MM.1S (cell line): Measurements from ENCODE around the gene TP53BP2.

ENCODE experiments used
- DNase-seq: peaks from one replicate; pipeline ENCODE4 v3.0.0-alpha.2; 2015
- H2AFZ ChIP-seq: fragments of 300-600 bp; sonication (generic); 2 replicates; pipeline ENCODE4 v1.6.0; 2016; ENCODE audit warnings: antibody characterized with exemption, low read length
- H3F3A ChIP-seq: fragments of 300-600 bp; sonication (generic); 2 replicates; pipeline ENCODE4 v1.6.1; 2016; ENCODE audit warnings: mild to moderate bottlenecking, antibody characterized with exemption, low read length, moderate library complexity, mixed read lengths; ENCODE audit not compliant: insufficient read depth
- H3K27ac ChIP-seq: fragments of 300-600 bp; sonication (generic); 2 replicates; pipeline ENCODE4 v1.5.1; 2016; ENCODE audit warnings: mild to moderate bottlenecking, low read length
- H3K27me3 ChIP-seq: fragments of 300-600 bp; sonication (generic); replicated peaks from 2 replicates; pipeline ENCODE4 v1.6.0; 2016; ENCODE audit warnings: low read length; ENCODE audit not compliant: insufficient read depth
- H3K36me3 ChIP-seq: fragments of 300-600 bp; sonication (generic); replicated peaks from 2 replicates; pipeline ENCODE4 v1.6.1; 2016; ENCODE audit warnings: mild to moderate bottlenecking, low read length, mixed read lengths; ENCODE audit not compliant: insufficient read depth
- H3K4me1 ChIP-seq: fragments of 300-600 bp; sonication (generic); 2 replicates; pipeline ENCODE4 v1.6.1; 2016; ENCODE audit warnings: low read length, mixed read lengths
- H3K4me2 ChIP-seq: fragments of 300-600 bp; sonication (generic); 2 replicates; pipeline ENCODE4 v1.6.0; 2016; ENCODE audit warnings: low read depth, low read length
- H3K4me3 ChIP-seq: fragments of 300-600 bp; sonication (generic); 2 replicates; pipeline ENCODE4 v1.5.1; 2016; ENCODE audit warnings: low read length, mixed read lengths
- H3K79me2 ChIP-seq: fragments of 300-600 bp; sonication (generic); 2 replicates; pipeline ENCODE4 v1.6.1; 2016; ENCODE audit warnings: mixed run types, low read length, mixed read lengths
- H3K9ac ChIP-seq: fragments of 300-600 bp; sonication (generic); 2 replicates; pipeline ENCODE4 v1.6.1; 2016; ENCODE audit warnings: low read length, mixed read lengths
- H3K9me2 ChIP-seq: fragments of 300-600 bp; sonication (generic); replicated peaks from 2 replicates; pipeline ENCODE4 v1.6.1; 2016; ENCODE audit warnings: mild to moderate bottlenecking, low read length, mixed read lengths; ENCODE audit not compliant: insufficient read depth
- H3K9me3 ChIP-seq: fragments of 300-600 bp; sonication (generic); replicated peaks from 2 replicates; pipeline ENCODE4 v1.6.1; 2016; ENCODE audit warnings: mild to moderate bottlenecking, low read length, mixed read lengths; ENCODE audit not compliant: insufficient read depth
- H4K20me1 ChIP-seq: fragments of 300-600 bp; sonication (generic); 2 replicates; pipeline ENCODE4 v1.6.1; 2016; ENCODE audit warnings: mild to moderate bottlenecking, low read length, moderate library complexity, mixed read lengths; ENCODE audit not compliant: insufficient read depth
- EZH2 ChIP-seq: fragments of 300-600 bp; sonication (generic); optimal IDR thresholded peaks from 2 replicates; pipeline ENCODE3; 2017; ENCODE audit warnings: low read depth, mild to moderate bottlenecking, antibody characterized with exemption, low read length, mixed read lengths
- EZH2phosphoT487 ChIP-seq: fragments of 300-600 bp; sonication (generic); IDR thresholded peaks from 2 replicates; pipeline ENCODE4 v1.6.1; 2018; ENCODE audit warnings: antibody characterized with exemption, low read length
- TF ChIP-seq, protein P1 (sequence below): fragments of 300-600 bp; sonication (generic); IDR thresholded peaks from 2 replicates; pipeline ENCODE4 v1.5.1; 2016; ENCODE audit warnings: antibody characterized with exemption, low read length, mixed read lengths

Gene TP53BP2

DNA sequence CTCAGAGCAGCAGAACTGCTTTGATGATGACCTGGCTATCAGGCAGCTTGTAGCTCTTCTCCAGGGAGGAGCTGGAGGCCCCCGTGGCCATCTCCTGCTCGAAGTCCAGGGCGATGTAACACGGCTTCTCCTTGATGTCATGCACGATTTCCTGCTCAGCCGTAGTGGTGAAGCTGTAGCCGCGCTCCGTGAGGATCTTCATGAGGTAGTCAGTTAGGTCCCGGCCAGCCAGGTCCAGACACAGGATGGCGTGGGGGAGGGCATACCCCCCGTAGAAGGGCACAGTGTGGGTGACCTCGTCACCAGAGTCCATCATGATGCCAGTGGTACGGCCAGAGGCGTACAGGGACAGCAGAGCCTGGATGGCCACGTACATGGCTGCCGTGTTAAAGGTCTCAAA lies 18.3 kb upstream of the TP53BP2 start:
- Histone ChIP-seq H2AFZ (no peak overlapping the region), H3K79me2 (no peaks in the 10 kb centered on the region), H3K4me3 (no peak overlapping the region), H4K20me1 (no peaks in the 10 kb centered on the region), H3K4me2 (no peak overlapping the region), H3K4me1 (no peaks in the 10 kb centered on the region), H3F3A (no peaks in the 10 kb centered on the region), H3K9me2 (no peaks in the 10 kb centered on the region), H3K36me3 (no peaks in the 10 kb centered on the region), H3K27ac (no peak overlapping the region), H3K27me3 (no peaks in the 10 kb centered on the region), H3K9ac (no peak overlapping the region), H3K9me3 (no peaks in the 10 kb centered on the region)
- DNase-seq, result no peak
- no peak for TF ChIP-seq EZH2
- no peak for TF ChIP-seq EZH2phosphoT487
- TF ChIP-seq, protein P1, sequence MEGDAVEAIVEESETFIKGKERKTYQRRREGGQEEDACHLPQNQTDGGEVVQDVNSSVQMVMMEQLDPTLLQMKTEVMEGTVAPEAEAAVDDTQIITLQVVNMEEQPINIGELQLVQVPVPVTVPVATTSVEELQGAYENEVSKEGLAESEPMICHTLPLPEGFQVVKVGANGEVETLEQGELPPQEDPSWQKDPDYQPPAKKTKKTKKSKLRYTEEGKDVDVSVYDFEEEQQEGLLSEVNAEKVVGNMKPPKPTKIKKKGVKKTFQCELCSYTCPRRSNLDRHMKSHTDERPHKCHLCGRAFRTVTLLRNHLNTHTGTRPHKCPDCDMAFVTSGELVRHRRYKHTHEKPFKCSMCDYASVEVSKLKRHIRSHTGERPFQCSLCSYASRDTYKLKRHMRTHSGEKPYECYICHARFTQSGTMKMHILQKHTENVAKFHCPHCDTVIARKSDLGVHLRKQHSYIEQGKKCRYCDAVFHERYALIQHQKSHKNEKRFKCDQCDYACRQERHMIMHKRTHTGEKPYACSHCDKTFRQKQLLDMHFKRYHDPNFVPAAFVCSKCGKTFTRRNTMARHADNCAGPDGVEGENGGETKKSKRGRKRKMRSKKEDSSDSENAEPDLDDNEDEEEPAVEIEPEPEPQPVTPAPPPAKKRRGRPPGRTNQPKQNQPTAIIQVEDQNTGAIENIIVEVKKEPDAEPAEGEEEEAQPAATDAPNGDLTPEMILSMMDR, result no peak

DNA sequence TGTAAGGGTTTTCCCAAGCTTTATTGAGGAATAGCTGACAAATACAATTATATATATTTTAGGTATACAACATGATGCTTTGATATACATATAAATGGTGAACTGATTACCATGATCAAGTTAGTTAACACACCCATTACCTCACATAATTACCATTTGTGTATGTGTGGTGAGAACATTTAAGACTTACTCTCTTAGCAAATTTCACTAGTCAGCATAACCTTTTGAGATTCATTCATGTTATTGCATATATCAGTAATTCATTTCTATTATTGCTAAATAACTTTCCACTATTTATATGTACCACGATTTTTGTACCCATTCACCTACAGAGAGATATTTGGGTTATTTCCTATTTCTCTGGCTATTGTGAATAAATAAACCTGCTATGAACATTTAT lies 16.2 kb upstream of the TP53BP2 start:
- no peaks in the 10 kb centered on the region for H3K79me2 ChIP-seq
- no peaks in the 10 kb centered on the region for H3K27me3 ChIP-seq
- no peaks in the 10 kb centered on the region for H3K36me3 ChIP-seq
- H3K27ac ChIP-seq, result no peak overlapping the region
- H2AFZ ChIP-seq, result no peak overlapping the region
- H4K20me1 ChIP-seq, result no peaks in the 10 kb centered on the region
- H3K9ac ChIP-seq, result no peak overlapping the region
- DNase-seq, result no peak
- no peaks in the 10 kb centered on the region for H3K9me2 ChIP-seq
- no peak overlapping the region for H3K4me3 ChIP-seq
- H3K9me3 ChIP-seq, result no peaks in the 10 kb centered on the region
- TF ChIP-seq EZH2phosphoT487 (no peak), EZH2 (no peak)
- TF ChIP-seq, protein P1, result no peak
- H3K4me1 ChIP-seq, result no peaks in the 10 kb centered on the region
- H3F3A ChIP-seq, result no peaks in the 10 kb centered on the region
- H3K4me2 ChIP-seq, result no peak overlapping the region

DNA sequence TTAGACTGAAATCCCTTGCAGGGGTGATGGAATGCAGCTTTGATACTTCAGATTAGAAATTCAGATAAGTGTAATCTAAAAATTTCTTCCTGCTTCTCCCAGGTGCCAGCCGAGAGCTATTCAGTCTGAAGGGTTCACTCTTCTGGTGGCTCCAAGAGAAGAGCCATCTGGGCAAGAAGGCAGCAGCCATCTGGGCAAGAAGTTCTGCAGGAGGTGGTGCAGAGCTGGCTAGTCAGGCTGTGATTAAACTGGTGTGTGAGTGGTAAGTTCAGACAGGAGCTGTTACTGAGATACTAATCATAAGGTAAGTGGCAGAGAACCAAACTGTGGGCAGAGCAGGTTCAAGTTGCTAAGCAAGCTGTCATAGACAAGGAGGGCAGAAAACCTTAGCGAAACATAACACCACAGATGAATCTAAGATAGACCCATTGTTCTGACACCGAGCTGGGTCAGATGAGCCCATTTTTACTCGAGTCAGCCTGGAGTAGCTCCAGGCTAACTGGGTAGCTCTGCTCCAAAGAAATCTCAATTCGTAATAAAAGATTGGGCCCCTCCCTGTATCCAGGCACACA lies 14.4 kb upstream of the TP53BP2 start:
- Histone ChIP-seq H3K36me3 (no peaks in the 10 kb centered on the region), H3K4me2 (no peak overlapping the region), H3K27ac (no peak overlapping the region), H3K9ac (no peak overlapping the region), H3K9me2 (no peaks in the 10 kb centered on the region), H3K4me1 (peaks cover 8% of the 10 kb centered on the region; the same call in 1 of the 2 replicates), H2AFZ (no peak overlapping the region), H4K20me1 (no peaks in the 10 kb centered on the region), H3K4me3 (no peak overlapping the region), H3K79me2 (no peaks in the 10 kb centered on the region), H3K9me3 (no peaks in the 10 kb centered on the region), H3K27me3 (no peaks in the 10 kb centered on the region), H3F3A (peaks cover 4% of the 10 kb centered on the region; the same call in 1 of the 2 replicates)
- DNase-seq, result no peak
- TF ChIP-seq, protein P1, result no peak
- TF ChIP-seq EZH2phosphoT487, result no peak
- TF ChIP-seq EZH2, result no peak
